ENCODE results near the gene ZSCAN2. TPM values are rescaled to one million over a fixed set of nuclear protein-coding genes. Genes with fewer than 3 reads are reported as not detected.

ZSCAN2 gene
- total and polyA plus RNA-seq, 2 of the 8 experiments (the other 6 are each of a cell fraction or from before 2014, with no cell fraction given), result 23.6 to 52.4 TPM

GRCh38 chr15:84631706-84632272 is 31.0 kb downstream of the ZSCAN2 start:
- peak overlapping the region; percentile 33 for H3K4ac ChIP-seq (replicated peaks; ENCODE audit: insufficient read length, low read depth, low read length)
- DNase-seq (ENCODE audit: low read depth in 1 of 2, low spot score in 2 of 2), result no peak
- peaks cover 17% of the 10 kb centered on the region for H3K23me2 ChIP-seq (ENCODE audit: low read depth, low read length)
- H3K27ac ChIP-seq (ENCODE audit: low read depth, low read length), result no peak overlapping the region
- no peak overlapping the region for H2BK20ac ChIP-seq (ENCODE audit: low read length)
- no peak overlapping the region for H3K56ac ChIP-seq (replicated peaks; ENCODE audit: insufficient read length, low read depth, low read length)
- TF ChIP-seq YY1 (IDR thresholded peaks at IDR 0.05; ENCODE audit: low read depth, low read length) (0 out of 2 replicates have a peak, but pooled peaks have one; percentile 14), SP2 (IDR thresholded peaks at IDR 0.05; ENCODE audit: low read length) (no peak), CBX5 (IDR thresholded peaks at IDR 0.05; ENCODE audit: low read depth, low read length) (no peak)
- H3K9me3 ChIP-seq (ENCODE audit: insufficient read depth in 2 of 2, low read depth in 1 of 2, low read length in 1 of 2), result no peaks in the 10 kb centered on the region
- no peak overlapping the region for H3K9ac ChIP-seq (replicated peaks in 1 of 4; ENCODE audit: extremely low read depth in 1 of 4, low read depth in 3 of 4, low read length in 3 of 4)
- no peaks in the 10 kb centered on the region for H3K36me3 ChIP-seq (ENCODE audit: control insufficient read depth in 2 of 4, insufficient read depth in 4 of 4, low read length in 3 of 4)
- CTCF ChIA-PET (ENCODE audit: partially characterized antibody), result interaction anchor here (1.0 to 6.0 kb wide), 13 partner anchors 10 to 246 kb away, joined by 3 to 42 read pairs (median 5); no protein-coding TSS in a partner anchor
- no peaks in the 10 kb centered on the region; the same call in 1 of the 2 replicates for H3K79me1 ChIP-seq (ENCODE audit: low read depth, low read length)
- peaks cover 0 to 2% of the 10 kb centered on the region in 2 experiments for H4K20me1 ChIP-seq (replicated peaks in 1 of 2; ENCODE audit: control insufficient read depth in 1 of 2, insufficient read depth in 2 of 2, low read length in 2 of 2)
- peaks cover 0 to 3% (median 0%) of the 10 kb centered on the region in 4 experiments; a peak in 3 of 7 replicates for H3K4me1 ChIP-seq (replicated peaks in 1 of 4; ENCODE audit: control insufficient read depth in 3 of 4, insufficient read depth in 4 of 4, low read length in 3 of 4)
- no peak overlapping the region for H2BK120ac ChIP-seq (replicated peaks; ENCODE audit: low read depth, low read length)
- peak overlapping the region; percentile 54 to 98 (median 70) for H3K4me3 ChIP-seq (ENCODE audit: extremely low read depth in 1 of 4, insufficient read depth in 2 of 4, low read depth in 3 of 4, low read length in 4 of 4)
- H3K14ac ChIP-seq (ENCODE audit: insufficient read length), result no peak overlapping the region
- peak overlapping the region; percentile 60; the same call in 1 of the 2 replicates for H4K8ac ChIP-seq (ENCODE audit: extremely low read depth, insufficient read depth, low read length)
- POLR2A ChIA-PET (ENCODE audit: partially characterized antibody), result interaction anchor here (0.6 to 9.2 kb wide), 16 partner anchors 8 to 266 kb away, joined by 3 to 134 read pairs (median 4); partner anchors contain the start of genes SEC11A, WDR73 and ZSCAN2
- 69% methylated on average over 7 of the region's 7 CpGs; no CpG with 5 or more reads in 1 of the 2 experiments for WGBS, 2 experiments (ENCODE audit: extremely low coverage in 1 of 2, insufficient coverage in 1 of 2, insufficient read length in 1 of 2, insufficient replicate concordance in 2 of 2, low coverage in 1 of 2, low lambda C conversion rate in 2 of 2, missing lambda C conversion rate in 1 of 2)
- H3K23ac ChIP-seq (ENCODE audit: insufficient read length), result no peak overlapping the region
- peak overlapping the region; percentile 75; the same call in 1 of the 2 replicates for H2BK5ac ChIP-seq (ENCODE audit: low read depth, low read length)
- peak overlapping the region; percentile 15 for H4K91ac ChIP-seq (replicated peaks; ENCODE audit: insufficient read length, low read length)
- H2BK15ac ChIP-seq (ENCODE audit: low read length), result no peak overlapping the region
- peak overlapping the region; percentile 78 for H3K18ac ChIP-seq (ENCODE audit: extremely low read depth, low read length)
- 0 out of 2 replicates have a peak overlapping the region, but pooled peaks have one; percentile 39 for H2BK12ac ChIP-seq (ENCODE audit: low read depth, low read length)
- peak overlapping the region; percentile 77 to 99 for H3K4me2 ChIP-seq (ENCODE audit: insufficient read depth in 1 of 2, low read depth in 2 of 2, low read length in 2 of 2)
- peaks cover 0 to 21% (median 2%) of the 10 kb centered on the region in 4 experiments; a peak in 5 of 7 replicates for H3K27me3 ChIP-seq (replicated peaks in 1 of 4; ENCODE audit: control insufficient read depth in 3 of 4, extremely low read depth in 1 of 4, insufficient read depth in 3 of 4, low read length in 3 of 4)
- peak overlapping the region; percentile 58; the same call in 1 of the 2 replicates for H2AFZ ChIP-seq (ENCODE audit: low read length)
- no peak for FAIRE-seq
- H2AK5ac ChIP-seq (ENCODE audit: low read depth, low read length), result peak overlapping the region; percentile 53; the same call in 1 of the 2 replicates
- H3K79me2 ChIP-seq (ENCODE audit: control insufficient read depth in 1 of 2, insufficient read depth in 2 of 2, low read length in 2 of 2), result no peaks in the 10 kb centered on the region
- H4K5ac ChIP-seq (ENCODE audit: insufficient read length, low read depth, low read length), result no peak overlapping the region

Measured in H1 (cell line).